Fibroblast of peridontal ligament (primary cell): ENCODE results near the gene TDRD15.
"Not testable (repeated sequence)": the region's sequence is repeated elsewhere in the genome, so short reads cannot be mapped to it uniquely, and the experiment has no call there.

Source experiments
- DNase-seq: peaks from one replicate; pipeline ENCODE4 v3.0.0-alpha.2; 2010; ENCODE audit errors: extremely low read depth

TDRD15 gene

DNA sequence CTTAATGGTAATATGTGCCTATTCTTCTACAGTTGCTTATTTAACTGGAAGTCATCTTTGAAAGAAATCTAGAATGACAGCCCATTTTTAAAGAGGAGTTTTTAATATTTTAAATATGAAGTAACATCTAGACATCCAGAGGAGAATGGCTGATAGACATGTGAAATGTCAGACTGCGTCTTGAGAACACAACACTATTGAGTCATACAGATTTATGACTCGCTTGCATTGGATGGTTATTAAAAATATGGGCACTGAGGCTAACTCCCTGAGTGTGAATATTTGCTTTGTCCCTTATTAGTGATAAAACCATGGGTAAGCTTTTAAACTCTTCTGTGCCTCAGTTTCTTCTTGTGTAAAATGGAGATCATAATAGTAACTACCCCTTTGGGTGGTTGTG lies 22.9 kb downstream of the TDRD15 start:
- DNase-seq, result no peak

DNA sequence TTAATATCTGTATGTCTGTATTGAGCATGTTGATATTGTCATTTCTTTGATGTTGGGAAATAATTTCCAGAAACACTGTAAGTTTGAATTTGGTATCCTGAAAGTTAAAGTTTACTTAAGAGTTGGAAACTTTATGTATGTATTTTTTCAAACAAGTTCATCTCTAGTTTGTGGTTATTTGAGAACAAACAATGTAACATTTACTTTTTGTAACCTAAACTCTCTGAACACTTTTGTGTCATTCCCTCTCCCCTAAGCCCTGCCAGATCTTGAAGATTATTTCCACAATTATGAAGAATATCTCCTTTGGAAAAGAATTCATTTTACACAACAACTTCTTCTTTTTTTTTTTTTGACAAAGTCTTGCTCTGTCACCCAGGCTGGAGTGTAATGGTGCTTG lies 24.9 kb downstream of the TDRD15 start:
- DNase-seq, result no peak

DNA sequence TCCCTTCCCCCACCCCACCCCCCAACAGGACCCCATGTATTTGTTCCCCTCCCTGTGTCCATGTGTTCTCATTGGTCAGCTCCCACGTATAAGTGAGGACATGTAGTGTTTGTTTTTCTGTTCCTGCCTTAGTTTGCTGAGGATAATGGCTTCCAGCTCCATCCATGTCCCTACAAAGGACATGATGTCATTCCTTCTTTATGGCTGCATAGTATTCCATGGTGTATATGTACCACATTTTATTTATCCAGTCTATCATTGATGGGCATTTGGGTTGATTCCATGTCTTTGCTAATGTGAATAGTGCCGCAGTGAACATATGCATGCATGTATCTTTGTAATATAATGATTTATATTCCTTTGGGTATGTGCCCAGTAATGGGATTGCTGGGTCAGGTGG lies 27.5 kb downstream of the TDRD15 start:
- DNase-seq, result not testable (repeated sequence)

- DNase-seq, result no peak
These were observed 31.8 kb downstream of the TDRD15 start for GRCh38 chr2:21155365-21156136.

- no peak for DNase-seq
These were observed 37.4 kb downstream of the TDRD15 start for GRCh38 chr2:21161122-21161521.

GRCh38 chr2:21161832-21162614 lies 38.3 kb downstream of the TDRD15 start:
- no peak for DNase-seq

GRCh38 chr2:21162615-21162878 lies 38.8 kb downstream of the TDRD15 start:
- DNase-seq, result no peak

GRCh38 chr2:21163213-21163612 lies 39.4 kb downstream of the TDRD15 start:
- no peak for DNase-seq

DNA sequence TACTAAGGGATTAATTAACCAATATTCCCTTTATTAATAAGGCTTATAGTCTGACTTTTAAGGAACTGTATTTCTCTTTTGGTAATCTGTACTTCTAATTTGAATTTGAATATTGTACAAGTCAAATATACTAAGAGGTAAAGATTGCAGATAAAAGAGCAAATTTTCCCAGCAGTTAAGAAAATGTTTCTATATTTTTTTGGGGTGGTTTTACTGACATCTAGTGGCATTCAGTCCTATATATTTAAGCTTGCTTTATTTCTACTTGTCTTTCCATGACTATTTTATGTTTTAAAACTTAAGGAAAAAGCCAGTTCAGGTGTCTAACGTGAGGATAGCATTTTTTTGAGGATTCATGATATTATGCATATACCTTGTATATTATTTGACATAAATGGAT lies 41.6 kb downstream of the TDRD15 start:
- DNase-seq, result no peak

- no peak for DNase-seq
These were observed 52.3 kb downstream of the TDRD15 start for GRCh38 chr2:21175895-21176646.

GRCh38 chr2:21181957-21182356 lies 58.2 kb downstream of the TDRD15 start:
- no peak for DNase-seq

- DNase-seq, result no peak
These were observed 59.5 kb downstream of the TDRD15 start for GRCh38 chr2:21183306-21183705.

- DNase-seq, result no peak
These were observed 60.0 kb downstream of the TDRD15 start for GRCh38 chr2:21183726-21184125.

DNA sequence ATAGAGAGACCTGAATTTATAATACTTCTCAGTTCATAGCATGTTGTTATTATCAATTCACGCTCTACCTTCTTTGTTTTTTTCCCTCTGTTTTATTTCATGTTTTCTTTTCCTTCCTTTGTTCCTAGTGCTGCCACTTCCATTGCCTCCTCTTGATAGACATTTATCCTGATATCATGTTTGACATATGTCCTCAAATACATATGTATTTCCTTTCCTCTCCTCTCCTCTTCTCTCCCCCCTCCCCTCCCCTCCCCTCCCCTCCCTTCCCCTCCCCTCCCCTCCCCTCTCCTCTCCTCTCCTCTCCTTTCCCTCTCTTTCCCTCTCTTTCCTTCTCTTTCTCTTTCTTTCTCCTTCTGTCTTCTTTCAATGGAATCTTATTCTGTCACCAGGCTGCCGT lies 67.8 kb downstream of the TDRD15 start:
- DNase-seq, result no peak
